ENCODE measurements around the gene SLAIN2. TPM values are rescaled to one million over a fixed set of nuclear protein-coding genes. Genes with fewer than 3 reads are reported as not detected.

Gene SLAIN2
- polyA plus RNA-seq, 3 donors = 13.9 to 24.1 (median 17.6) TPM

DNA sequence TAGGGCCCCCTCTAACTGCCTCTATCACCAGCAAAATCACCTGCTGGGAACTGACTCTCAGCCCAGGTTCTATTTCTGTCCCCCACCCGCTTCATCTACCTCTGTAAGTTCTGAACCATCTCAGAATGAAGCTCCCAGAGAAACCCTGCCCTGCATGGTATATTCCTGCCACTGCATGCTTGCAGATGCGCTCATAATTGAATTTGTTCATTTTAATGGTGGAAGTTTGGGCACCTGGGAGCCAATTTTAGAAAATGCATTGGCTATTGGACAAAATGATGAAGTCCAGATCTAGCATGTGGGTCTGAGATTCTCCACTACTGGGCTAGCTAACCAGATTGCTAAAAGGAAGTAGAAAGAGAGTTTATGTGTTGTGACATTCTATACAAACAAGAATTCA is 113.3 kb downstream of the SLAIN2 start:
- H3K36me3 ChIP-seq (replicated peaks in 1 of 2; ENCODE audit: control insufficient read depth in 1 of 2, insufficient read depth in 2 of 2, low read length in 2 of 2) = no peaks in the 10 kb centered on the region
- H3K4me1 Mint-ChIP-seq = no peaks in the 10 kb centered on the region
- H3K27me3 Mint-ChIP-seq (ENCODE audit: low read depth in 3 of 3) = peaks cover 2 to 5% (median 5%) of the 10 kb centered on the region in 3 donors
- WGBS (ENCODE audit: insufficient coverage) = 88% methylated on average over 1 of the region's 2 CpGs
- intact Hi-C loops (cut with micrococcal nuclease) = no loop called here
- H4K20me1 ChIP-seq (ENCODE audit: insufficient read depth, low read length) = no peaks in the 10 kb centered on the region
- H3K27ac Mint-ChIP-seq = no peak overlapping the region
- no peak overlapping the region for H3K4me3 ChIP-seq (replicated peaks in 1 of 3; ENCODE audit: low read depth in 2 of 3, low read length in 3 of 3)
- no peak overlapping the region for H3K4me3 Mint-ChIP-seq
- H3K9ac ChIP-seq (ENCODE audit: insufficient read depth, low read length, poor library complexity, severe bottlenecking) = no peak overlapping the region
- H3K9me3 ChIP-seq (replicated peaks in 1 of 2; ENCODE audit: control insufficient read depth in 1 of 2, insufficient read depth in 1 of 2, low read length in 2 of 2) = no peaks in the 10 kb centered on the region
- H2AFZ ChIP-seq (ENCODE audit: insufficient read depth, low read depth, low read length, poor library complexity, severe bottlenecking) = no peak overlapping the region
- DNase-seq = no peak
- TF ChIP-seq CTCF (IDR thresholded peaks at IDR 0.05) = no peak
- H3K36me3 Mint-ChIP-seq = no peaks in the 10 kb centered on the region
- no peaks in the 10 kb centered on the region for H3K79me2 ChIP-seq (ENCODE audit: insufficient read depth, low read length)
- no peaks in the 10 kb centered on the region for H3K4me1 ChIP-seq (ENCODE audit: control insufficient read depth in 1 of 2, insufficient read depth in 2 of 2, low read length in 2 of 2)
- H3K9me3 Mint-ChIP-seq = peaks cover 2 to 18% (median 5%) of the 10 kb centered on the region in 7 donors
- no peak overlapping the region for H3K27ac ChIP-seq (ENCODE audit: low read depth in 1 of 2, low read length in 2 of 2)
- no peak overlapping the region for H3K4me2 ChIP-seq (replicated peaks; ENCODE audit: extremely low read depth, low read length, poor library complexity, severe bottlenecking)
- no peaks in the 10 kb centered on the region for H3K27me3 ChIP-seq (ENCODE audit: control insufficient read depth in 2 of 2, insufficient read depth in 2 of 2, low read length in 2 of 2)

- Mint-ChIP-seq H3K27ac (no peak overlapping the region), H3K4me1 (no peaks in the 10 kb centered on the region), H3K27me3 (ENCODE audit: low read depth in 3 of 3) (peaks cover 1 to 6% (median 2%) of the 10 kb centered on the region in 3 donors), H3K4me3 (no peak overlapping the region), H3K9me3 (peaks cover 0 to 18% (median 5%) of the 10 kb centered on the region in 7 donors), H3K36me3 (no peaks in the 10 kb centered on the region)
- Histone ChIP-seq H3K9ac (ENCODE audit: insufficient read depth, low read length, poor library complexity, severe bottlenecking) (no peak overlapping the region), H3K4me3 (replicated peaks in 1 of 3; ENCODE audit: low read depth in 2 of 3, low read length in 3 of 3) (no peak overlapping the region), H3K79me2 (ENCODE audit: insufficient read depth, low read length) (no peaks in the 10 kb centered on the region), H3K4me2 (replicated peaks; ENCODE audit: extremely low read depth, low read length, poor library complexity, severe bottlenecking) (no peak overlapping the region), H2AFZ (ENCODE audit: insufficient read depth, low read depth, low read length, poor library complexity, severe bottlenecking) (no peak overlapping the region), H3K27ac (ENCODE audit: low read depth in 1 of 2, low read length in 2 of 2) (no peak overlapping the region), H3K9me3 (replicated peaks in 1 of 2; ENCODE audit: control insufficient read depth in 1 of 2, insufficient read depth in 1 of 2, low read length in 2 of 2) (no peaks in the 10 kb centered on the region), H3K27me3 (ENCODE audit: control insufficient read depth in 2 of 2, insufficient read depth in 2 of 2, low read length in 2 of 2) (no peaks in the 10 kb centered on the region), H3K36me3 (replicated peaks in 1 of 2; ENCODE audit: control insufficient read depth in 1 of 2, insufficient read depth in 2 of 2, low read length in 2 of 2) (no peaks in the 10 kb centered on the region), H3K4me1 (ENCODE audit: control insufficient read depth in 1 of 2, insufficient read depth in 2 of 2, low read length in 2 of 2) (no peaks in the 10 kb centered on the region), H4K20me1 (ENCODE audit: insufficient read depth, low read length) (no peaks in the 10 kb centered on the region)
- DNase-seq = no peak
- no peak for TF ChIP-seq CTCF (IDR thresholded peaks at IDR 0.05)
- intact Hi-C loops (cut with micrococcal nuclease) = no loop called here
Measured at GRCh38 chr4:48461000-48461399, 119.7 kb downstream of the SLAIN2 start.
